CD4-positive, alpha-beta memory T cell (primary cell): Measurements from ENCODE around the gene CFAP61. TPM values are rescaled to one million over a fixed set of nuclear protein-coding genes. Genes with fewer than 3 reads are reported as not detected.

Source experiments
- CTCF ChIA-PET: fragments of 350-600 bp; sonication (Branson Sonifier 250); formaldehyde crosslinking; loops from one replicate; lab custom pipeline; 2021; ENCODE audit warnings: inconsistent platforms; ENCODE audit not compliant: partially characterized antibody; lab: Charles Lee
- POLR2A ChIA-PET: fragments of 350-600 bp; sonication (Branson Sonifier 250); formaldehyde crosslinking; loops from one replicate; lab custom pipeline; 2021; ENCODE audit not compliant: partially characterized antibody; lab: Charles Lee
- DNase-seq, 5 donors: peaks; one replicate each; pipeline versions ENCODE4 v3.0.0 to v3.0.0-alpha.2; 2020 to 2022; ENCODE audit warnings: mixed read lengths in 1 of 5
- H3K27ac ChIP-seq: one replicate; pipeline ENCODE4 v1.7.0; 2013; ENCODE audit warnings: low read depth, low read length
- H3K27me3 ChIP-seq: 2 replicates; pipeline ENCODE4 v1.7.0; 2013; ENCODE audit warnings: mild to moderate bottlenecking, low read length, moderate library complexity; ENCODE audit not compliant: insufficient read depth
- H3K36me3 ChIP-seq: 2 replicates; pipeline ENCODE4 v1.7.0; 2013; ENCODE audit warnings: mild to moderate bottlenecking, low read length, moderate library complexity; ENCODE audit not compliant: insufficient read depth
- H3K4me1 ChIP-seq: 2 replicates; pipeline ENCODE4 v1.7.0; 2013; ENCODE audit warnings: mild to moderate bottlenecking, low read length, moderate library complexity; ENCODE audit not compliant: insufficient read depth
- H3K4me3 ChIP-seq, 2 donors: one replicate each; pipeline ENCODE4 v1.7.0; 2013; ENCODE audit warnings: low read length in 2 of 2, mild to moderate bottlenecking in 1 of 2
- H3K9me3 ChIP-seq, 2 donors: one replicate each; pipeline ENCODE4 v1.7.0; 2013; ENCODE audit warnings: low read length in 2 of 2, control low read depth in 1 of 2; ENCODE audit not compliant: control insufficient read depth in 1 of 2
- H3K27ac Mint-ChIP-seq, 7 donors: one replicate each; pipeline ENCODE4 v1.8.0; 2020 to 2021; ENCODE audit warnings: mixed read lengths in 7 of 7, mild to moderate bottlenecking in 6 of 7, inconsistent platforms in 3 of 7, moderate library complexity in 3 of 7
- H3K27me3 Mint-ChIP-seq, 2 donors: one replicate each; pipeline ENCODE4 v1.8.0; 2020 to 2021; ENCODE audit warnings: mixed read lengths in 2 of 2
- H3K36me3 Mint-ChIP-seq, 2 donors: one replicate each; pipeline ENCODE4 v1.8.0; 2020 to 2021; ENCODE audit warnings: mixed read lengths in 2 of 2, inconsistent platforms in 1 of 2, mild to moderate bottlenecking in 1 of 2
- H3K4me1 Mint-ChIP-seq, 4 donors: one replicate each; pipeline ENCODE4 v1.8.0; 2020 to 2021; ENCODE audit warnings: mixed read lengths in 4 of 4, mild to moderate bottlenecking in 1 of 4
- H3K4me3 Mint-ChIP-seq, 8 donors: one replicate each; pipeline ENCODE4 v1.8.0; 2020 to 2021; ENCODE audit warnings: mixed read lengths in 8 of 8, mild to moderate bottlenecking in 7 of 8, moderate library complexity in 6 of 8, inconsistent platforms in 3 of 8
- H3K9me3 Mint-ChIP-seq, 8 donors: one replicate each; pipeline ENCODE4 v1.8.0; 2020 to 2021; ENCODE audit warnings: mixed read lengths in 8 of 8, mild to moderate bottlenecking in 5 of 8, inconsistent platforms in 3 of 8, moderate library complexity in 1 of 8
- intact Hi-C: fragments of 100-400 bp; cut with micrococcal nuclease; formaldehyde crosslinking; loops from one replicate; pipeline ENCODE4 v1.15.1; 2023
- polyA plus RNA-seq, 2 donors: library from polyadenylated mRNA; unstranded; fragments of 300-500 nt; fragmentation: Illumina TruSeq; gene quantifications; one replicate each; pipeline ENCODE4 v1.2.3, GENCODE V29; 2021
- total RNA-seq, 2 experiments: library from RNA; stranded (reverse); gene quantifications; one replicate each; pipeline ENCODE4 v1.2.3, GENCODE V29; 2021

The CFAP61 gene
- total and polyA plus RNA-seq, 4 experiments from 2014 or later: not detected

- Mint-ChIP-seq H3K9me3 (peaks cover 0 to 25% (median 12%) of the 10 kb centered on the region in 8 donors), H3K27me3 (peaks cover 4 to 6% of the 10 kb centered on the region in 2 donors), H3K27ac (no peak overlapping the region), H3K36me3 (no peaks in the 10 kb centered on the region), H3K4me3 (no peak overlapping the region), H3K4me1 (no peaks in the 10 kb centered on the region)
- H3K27me3 ChIP-seq: no peaks in the 10 kb centered on the region
- ChIA-PET CTCF (no interaction called here), POLR2A (no interaction called here)
- no peak overlapping the region for H3K27ac ChIP-seq
- no peak overlapping the region for H3K4me3 ChIP-seq
- intact Hi-C loops: no loop called here
- no peaks in the 10 kb centered on the region for H3K4me1 ChIP-seq
- DNase-seq: no peak
- no peaks in the 10 kb centered on the region for H3K9me3 ChIP-seq
- H3K36me3 ChIP-seq: no peaks in the 10 kb centered on the region
These were observed 85.5 kb downstream of the CFAP61 start for GRCh38 chr20:20137851-20138250.

- intact Hi-C loops: no loop called here
- Histone ChIP-seq H3K27ac (no peak overlapping the region), H3K4me3 (no peak overlapping the region), H3K36me3 (no peaks in the 10 kb centered on the region), H3K27me3 (no peaks in the 10 kb centered on the region), H3K9me3 (no peaks in the 10 kb centered on the region), H3K4me1 (no peaks in the 10 kb centered on the region)
- Mint-ChIP-seq H3K4me1 (no peaks in the 10 kb centered on the region), H3K27me3 (peaks cover 2 to 4% of the 10 kb centered on the region in 2 donors), H3K27ac (no peak overlapping the region), H3K36me3 (no peaks in the 10 kb centered on the region), H3K9me3 (peaks cover 0 to 23% (median 12%) of the 10 kb centered on the region in 8 donors), H3K4me3 (no peak overlapping the region)
- ChIA-PET CTCF (no interaction called here), POLR2A (no interaction called here)
- DNase-seq: no peak
These were observed 86.2 kb downstream of the CFAP61 start for GRCh38 chr20:20138301-20139064.

GRCh38 chr20:20139403-20139802 is 87.1 kb downstream of the CFAP61 start:
- H3K9me3 ChIP-seq: no peaks in the 10 kb centered on the region
- H3K27ac ChIP-seq: no peak overlapping the region
- DNase-seq: no peak
- ChIA-PET CTCF (no interaction called here), POLR2A (no interaction called here)
- no peaks in the 10 kb centered on the region for H3K36me3 ChIP-seq
- peaks cover 2 to 6% of the 10 kb centered on the region in 2 donors for H3K27me3 Mint-ChIP-seq
- no peaks in the 10 kb centered on the region for H3K4me1 Mint-ChIP-seq
- intact Hi-C loops: no loop called here
- no peaks in the 10 kb centered on the region for H3K36me3 Mint-ChIP-seq
- no peak overlapping the region for H3K27ac Mint-ChIP-seq
- H3K4me3 Mint-ChIP-seq: no peak overlapping the region
- H3K27me3 ChIP-seq: no peaks in the 10 kb centered on the region
- H3K4me3 ChIP-seq: no peak overlapping the region
- H3K4me1 ChIP-seq: no peaks in the 10 kb centered on the region
- H3K9me3 Mint-ChIP-seq: peaks cover 0 to 24% (median 14%) of the 10 kb centered on the region in 8 donors

GRCh38 chr20:20143165-20143564 is 90.8 kb downstream of the CFAP61 start:
- intact Hi-C loops: no loop called here
- Mint-ChIP-seq H3K36me3 (no peaks in the 10 kb centered on the region), H3K27ac (no peak overlapping the region), H3K27me3 (peaks cover 3 to 6% of the 10 kb centered on the region in 2 donors), H3K9me3 (peaks cover 0 to 20% (median 4%) of the 10 kb centered on the region in 8 donors), H3K4me1 (no peaks in the 10 kb centered on the region), H3K4me3 (no peak overlapping the region)
- no peak for DNase-seq
- H3K4me1 ChIP-seq: no peaks in the 10 kb centered on the region
- H3K4me3 ChIP-seq: no peak overlapping the region
- no peaks in the 10 kb centered on the region for H3K9me3 ChIP-seq
- POLR2A ChIA-PET: no interaction called here
- H3K27ac ChIP-seq: no peak overlapping the region
- CTCF ChIA-PET: no interaction called here
- H3K36me3 ChIP-seq: no peaks in the 10 kb centered on the region
- no peaks in the 10 kb centered on the region for H3K27me3 ChIP-seq

- H3K27me3 Mint-ChIP-seq: peaks cover 3 to 4% of the 10 kb centered on the region in 2 donors
- Histone ChIP-seq H3K4me3 (no peak overlapping the region), H3K27me3 (no peaks in the 10 kb centered on the region), H3K36me3 (no peaks in the 10 kb centered on the region), H3K4me1 (no peaks in the 10 kb centered on the region), H3K9me3 (no peaks in the 10 kb centered on the region), H3K27ac (no peak overlapping the region)
- CTCF ChIA-PET: no interaction called here
- intact Hi-C loops: no loop called here
- H3K27ac Mint-ChIP-seq: no peak overlapping the region
- POLR2A ChIA-PET: no interaction called here
- no peaks in the 10 kb centered on the region for H3K4me1 Mint-ChIP-seq
- peaks cover 0 to 16% (median 3%) of the 10 kb centered on the region in 8 donors for H3K9me3 Mint-ChIP-seq
- H3K4me3 Mint-ChIP-seq: no peak overlapping the region
- DNase-seq: no peak
- H3K36me3 Mint-ChIP-seq: no peaks in the 10 kb centered on the region
These were observed 91.3 kb downstream of the CFAP61 start for GRCh38 chr20:20143646-20144045.

- ChIA-PET CTCF (no interaction called here), POLR2A (no interaction called here)
- Histone ChIP-seq H3K4me1 (no peaks in the 10 kb centered on the region), H3K9me3 (peaks cover 0 to 4% of the 10 kb centered on the region in 2 donors), H3K27ac (no peak overlapping the region), H3K27me3 (no peaks in the 10 kb centered on the region), H3K4me3 (no peak overlapping the region), H3K36me3 (no peaks in the 10 kb centered on the region)
- Mint-ChIP-seq H3K36me3 (no peaks in the 10 kb centered on the region), H3K4me1 (no peaks in the 10 kb centered on the region), H3K27ac (no peak overlapping the region), H3K4me3 (no peak overlapping the region), H3K27me3 (peaks cover 3% of the 10 kb centered on the region in 2 donors), H3K9me3 (peaks cover 0 to 35% (median 16%) of the 10 kb centered on the region in 8 donors)
- DNase-seq: no peak
- intact Hi-C loops: no loop called here
These were observed 96.4 kb downstream of the CFAP61 start for GRCh38 chr20:20148779-20149178.

GRCh38 chr20:20150241-20150640 is 97.9 kb downstream of the CFAP61 start:
- no peak overlapping the region for H3K27ac ChIP-seq
- DNase-seq: no peak
- peaks cover 0 to 25% (median 16%) of the 10 kb centered on the region in 8 donors for H3K9me3 Mint-ChIP-seq
- H3K27ac Mint-ChIP-seq: no peak overlapping the region
- H3K36me3 ChIP-seq: no peaks in the 10 kb centered on the region
- H3K4me1 ChIP-seq: no peaks in the 10 kb centered on the region
- ChIA-PET CTCF (no interaction called here), POLR2A (no interaction called here)
- no peaks in the 10 kb centered on the region for H3K4me1 Mint-ChIP-seq
- intact Hi-C loops: no loop called here
- H3K4me3 Mint-ChIP-seq: no peak overlapping the region
- no peaks in the 10 kb centered on the region for H3K36me3 Mint-ChIP-seq
- peaks cover 0 to 4% of the 10 kb centered on the region in 2 donors for H3K9me3 ChIP-seq
- no peaks in the 10 kb centered on the region for H3K27me3 ChIP-seq
- peaks cover 3 to 4% of the 10 kb centered on the region in 2 donors for H3K27me3 Mint-ChIP-seq
- H3K4me3 ChIP-seq: no peak overlapping the region
